Measurements from ENCODE around the gene UBAP1. TPM values are rescaled to one million over a fixed set of nuclear protein-coding genes. Genes with fewer than 3 reads are reported as not detected.

Gene UBAP1
- total RNA-seq, 1 experiment from 2014 or later = 29.4 TPM

DNA sequence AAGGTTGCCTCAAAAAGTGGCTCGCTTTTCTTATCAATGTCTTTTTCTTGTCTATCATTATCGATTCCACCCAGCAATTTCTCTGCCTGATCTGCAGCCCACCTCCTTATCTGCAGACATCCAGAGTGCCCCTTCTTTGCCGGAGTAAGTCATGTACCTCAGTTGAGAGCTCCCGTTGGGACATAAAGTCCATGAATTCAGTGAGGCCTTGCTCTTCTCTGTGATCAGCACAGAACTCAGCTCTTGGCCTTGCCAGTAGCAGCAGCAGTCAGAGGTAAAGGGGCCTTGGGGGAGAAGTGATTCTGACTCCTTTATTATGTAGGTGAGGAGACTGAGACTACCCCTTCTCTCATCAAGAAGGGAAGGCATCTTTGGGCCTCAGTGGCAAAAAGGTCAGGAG is 27.4 kb upstream of the UBAP1 start:
- CTCF ChIA-PET = interaction anchor here (0.6 kb wide), 1 partner anchor 15 kb away, joined by 6 read pairs; no protein-coding TSS in a partner anchor
- no peaks in the 10 kb centered on the region for H3K36me3 Mint-ChIP-seq (ENCODE audit: insufficient read depth, unreplicated experiment)
- TF ChIP-seq, protein P1, sequence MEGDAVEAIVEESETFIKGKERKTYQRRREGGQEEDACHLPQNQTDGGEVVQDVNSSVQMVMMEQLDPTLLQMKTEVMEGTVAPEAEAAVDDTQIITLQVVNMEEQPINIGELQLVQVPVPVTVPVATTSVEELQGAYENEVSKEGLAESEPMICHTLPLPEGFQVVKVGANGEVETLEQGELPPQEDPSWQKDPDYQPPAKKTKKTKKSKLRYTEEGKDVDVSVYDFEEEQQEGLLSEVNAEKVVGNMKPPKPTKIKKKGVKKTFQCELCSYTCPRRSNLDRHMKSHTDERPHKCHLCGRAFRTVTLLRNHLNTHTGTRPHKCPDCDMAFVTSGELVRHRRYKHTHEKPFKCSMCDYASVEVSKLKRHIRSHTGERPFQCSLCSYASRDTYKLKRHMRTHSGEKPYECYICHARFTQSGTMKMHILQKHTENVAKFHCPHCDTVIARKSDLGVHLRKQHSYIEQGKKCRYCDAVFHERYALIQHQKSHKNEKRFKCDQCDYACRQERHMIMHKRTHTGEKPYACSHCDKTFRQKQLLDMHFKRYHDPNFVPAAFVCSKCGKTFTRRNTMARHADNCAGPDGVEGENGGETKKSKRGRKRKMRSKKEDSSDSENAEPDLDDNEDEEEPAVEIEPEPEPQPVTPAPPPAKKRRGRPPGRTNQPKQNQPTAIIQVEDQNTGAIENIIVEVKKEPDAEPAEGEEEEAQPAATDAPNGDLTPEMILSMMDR (IDR thresholded peaks at IDR 0.05; ENCODE audit: unreplicated experiment) = no peak
- no peak overlapping the region for H3K27ac Mint-ChIP-seq (ENCODE audit: unreplicated experiment)
- no peak overlapping the region for H3K4me3 Mint-ChIP-seq (ENCODE audit: low read depth, unreplicated experiment)
- no TSS peak for BruUV-seq (replicated peaks)
- H3K9me3 Mint-ChIP-seq (ENCODE audit: low read depth, unreplicated experiment) = no peaks in the 10 kb centered on the region
- intact Hi-C loops (cut with micrococcal nuclease; ENCODE audit: unreplicated experiment) = no loop called here
- no peak for DNase-seq
- H3K4me1 Mint-ChIP-seq (ENCODE audit: low read depth, unreplicated experiment) = no peaks in the 10 kb centered on the region
- no peaks in the 10 kb centered on the region for H3K27me3 Mint-ChIP-seq (ENCODE audit: unreplicated experiment)

DNA sequence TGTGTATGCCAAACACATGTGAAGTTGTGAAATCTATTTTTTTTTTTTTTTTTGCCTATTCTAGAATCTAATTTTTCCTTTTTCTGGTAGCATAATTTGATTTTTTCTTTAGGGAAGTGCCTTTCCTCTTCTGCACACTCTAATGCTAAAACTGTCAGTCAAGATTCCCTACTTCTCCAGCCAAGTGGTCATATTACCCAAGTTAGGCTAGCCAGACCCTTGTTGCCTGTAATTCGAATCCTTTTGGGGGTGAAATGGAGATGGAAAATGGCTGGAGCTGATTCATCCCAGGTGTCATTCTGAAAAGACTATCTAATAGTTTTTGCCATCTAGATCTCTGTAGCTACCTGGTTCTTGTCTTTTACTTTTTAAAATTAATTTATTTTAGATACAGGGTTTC is 24.8 kb upstream of the UBAP1 start:
- no peak overlapping the region for H3K27ac Mint-ChIP-seq (ENCODE audit: unreplicated experiment)
- intact Hi-C loops (cut with micrococcal nuclease; ENCODE audit: unreplicated experiment) = no loop called here
- BruUV-seq (replicated peaks) = no TSS peak
- H3K9me3 Mint-ChIP-seq (ENCODE audit: low read depth, unreplicated experiment) = no peaks in the 10 kb centered on the region
- H3K36me3 Mint-ChIP-seq (ENCODE audit: insufficient read depth, unreplicated experiment) = no peaks in the 10 kb centered on the region
- H3K4me1 Mint-ChIP-seq (ENCODE audit: low read depth, unreplicated experiment) = no peaks in the 10 kb centered on the region
- CTCF ChIA-PET = no interaction called here
- no peaks in the 10 kb centered on the region for H3K27me3 Mint-ChIP-seq (ENCODE audit: unreplicated experiment)
- TF ChIP-seq, protein P1 (IDR thresholded peaks at IDR 0.05; ENCODE audit: unreplicated experiment) = no peak
- DNase-seq = no peak
- H3K4me3 Mint-ChIP-seq (ENCODE audit: low read depth, unreplicated experiment) = no peak overlapping the region

DNA sequence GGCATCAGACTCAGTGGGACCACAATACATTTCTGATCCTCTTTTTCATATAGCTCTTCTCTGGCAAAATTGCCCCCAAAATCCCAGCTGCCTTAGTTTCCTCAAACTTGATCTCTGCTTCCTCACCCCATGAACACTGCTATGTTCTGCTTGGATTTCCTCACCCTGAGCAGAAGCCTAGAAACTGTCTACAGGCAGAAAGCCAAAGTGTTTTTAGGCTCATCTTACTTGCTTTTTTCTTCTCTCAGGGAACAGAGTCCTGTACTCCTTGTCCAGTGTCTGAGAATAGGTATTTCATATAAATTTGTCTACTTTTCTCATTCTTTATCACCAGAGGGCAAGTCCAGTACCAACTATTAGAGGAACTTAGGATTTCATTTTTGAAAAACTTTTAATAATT is 21.5 kb upstream of the UBAP1 start:
- CTCF ChIA-PET = no interaction called here
- no TSS peak for BruUV-seq (replicated peaks)
- DNase-seq = no peak
- TF ChIP-seq, protein P1 (IDR thresholded peaks at IDR 0.05; ENCODE audit: unreplicated experiment) = no peak
- intact Hi-C loops (cut with micrococcal nuclease; ENCODE audit: unreplicated experiment) = no loop called here
- Mint-ChIP-seq H3K4me1 (ENCODE audit: low read depth, unreplicated experiment) (no peaks in the 10 kb centered on the region), H3K27me3 (ENCODE audit: unreplicated experiment) (no peaks in the 10 kb centered on the region), H3K4me3 (ENCODE audit: low read depth, unreplicated experiment) (no peak overlapping the region), H3K9me3 (ENCODE audit: low read depth, unreplicated experiment) (no peaks in the 10 kb centered on the region), H3K27ac (ENCODE audit: unreplicated experiment) (no peak overlapping the region), H3K36me3 (ENCODE audit: insufficient read depth, unreplicated experiment) (no peaks in the 10 kb centered on the region)

DNA sequence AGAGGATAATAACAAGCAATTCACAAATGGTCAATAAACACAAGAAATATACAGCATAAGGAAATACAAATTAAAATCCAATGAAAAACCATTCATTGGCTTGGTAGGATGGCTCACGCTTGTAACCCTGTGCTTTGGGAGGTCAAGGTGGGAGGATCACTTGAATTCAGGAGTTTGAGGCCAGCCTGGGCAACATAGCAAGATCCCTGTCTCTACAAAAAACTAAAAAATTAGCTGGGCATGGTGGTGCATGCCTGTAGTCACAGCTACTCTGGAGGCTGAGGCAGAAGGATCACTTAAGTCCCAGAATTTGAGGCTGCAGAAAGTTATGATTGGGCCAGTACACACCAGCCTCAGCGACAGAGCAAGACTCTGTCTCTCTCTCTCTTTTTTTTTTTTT is 20.9 kb upstream of the UBAP1 start:
- no peak for DNase-seq
- BruUV-seq (replicated peaks) = no TSS peak
- H3K4me3 Mint-ChIP-seq (ENCODE audit: low read depth, unreplicated experiment) = no peak overlapping the region
- TF ChIP-seq, protein P1 (IDR thresholded peaks at IDR 0.05; ENCODE audit: unreplicated experiment) = no peak
- H3K27me3 Mint-ChIP-seq (ENCODE audit: unreplicated experiment) = no peaks in the 10 kb centered on the region
- no peaks in the 10 kb centered on the region for H3K36me3 Mint-ChIP-seq (ENCODE audit: insufficient read depth, unreplicated experiment)
- intact Hi-C loops (cut with micrococcal nuclease; ENCODE audit: unreplicated experiment) = no loop called here
- CTCF ChIA-PET = no interaction called here
- H3K4me1 Mint-ChIP-seq (ENCODE audit: low read depth, unreplicated experiment) = no peaks in the 10 kb centered on the region
- H3K27ac Mint-ChIP-seq (ENCODE audit: unreplicated experiment) = no peak overlapping the region
- H3K9me3 Mint-ChIP-seq (ENCODE audit: low read depth, unreplicated experiment) = no peaks in the 10 kb centered on the region

All from Calu3 (cell line).